Activated naive CD4-positive, alpha-beta T cell treated with anti-CD3 and anti-CD28 coated beads, Interleukin-2, amount 50 U/mL, for 16 hours (primary cell): ENCODE results near the gene BMP7.

ENCODE experiments used
- DNase-seq: peaks from one replicate; pipeline ENCODE4 v3.0.0-alpha.2; 2020

Gene BMP7

GRCh38 chr20:57266291-57267157 lies at the start of gene BMP7:
BMP7 (minus strand) TSS chr20:57266641; CDS start chr20:57266122, 519 bp downstream.
- DNase-seq: no peak

GRCh38 chr20:57315976-57316480 lies 49.6 kb upstream of the BMP7 start:
- no peak for DNase-seq

GRCh38 chr20:57315083-57315975 lies 48.9 kb upstream of the BMP7 start:
- DNase-seq: no peak

- no peak for DNase-seq
Measured at GRCh38 chr20:57313951-57314350, 47.5 kb upstream of the BMP7 start.

GRCh38 chr20:57313230-57313629 lies 46.8 kb upstream of the BMP7 start:
- DNase-seq: no peak

GRCh38 chr20:57312138-57312537 lies 45.7 kb upstream of the BMP7 start:
- DNase-seq: no peak

- no peak for DNase-seq
Measured at GRCh38 chr20:57310821-57311514, 44.5 kb upstream of the BMP7 start.

GRCh38 chr20:57309544-57310115 lies 43.2 kb upstream of the BMP7 start:
- no peak for DNase-seq

GRCh38 chr20:57308451-57309271 lies 42.2 kb upstream of the BMP7 start:
- no peak for DNase-seq

- DNase-seq: no peak
Measured at GRCh38 chr20:57306747-57307146, 40.3 kb upstream of the BMP7 start.

- no peak for DNase-seq
Measured at GRCh38 chr20:57301026-57301425, 34.6 kb upstream of the BMP7 start.

- no peak for DNase-seq
Measured at GRCh38 chr20:57298457-57298856, 32.0 kb upstream of the BMP7 start.

GRCh38 chr20:57294550-57294949 lies 28.1 kb upstream of the BMP7 start:
- no peak for DNase-seq

- DNase-seq: no peak
Measured at GRCh38 chr20:57293995-57294394, 27.6 kb upstream of the BMP7 start.

GRCh38 chr20:57292611-57293010 lies 26.2 kb upstream of the BMP7 start:
- no peak for DNase-seq

- DNase-seq: no peak
Measured at GRCh38 chr20:57291694-57292093, 25.3 kb upstream of the BMP7 start.

- DNase-seq: no peak
Measured at GRCh38 chr20:57291003-57291402, 24.6 kb upstream of the BMP7 start.

GRCh38 chr20:57290178-57290484 lies 23.7 kb upstream of the BMP7 start:
- no peak for DNase-seq

- DNase-seq: no peak
Measured at GRCh38 chr20:57289391-57290177, 23.1 kb upstream of the BMP7 start.

- no peak for DNase-seq
Measured at GRCh38 chr20:57288651-57289277, 22.3 kb upstream of the BMP7 start.

- DNase-seq: no peak
Measured at GRCh38 chr20:57287901-57288300, 21.5 kb upstream of the BMP7 start.
